ENCODE data around the gene TTLL3.
"Not testable (repeated sequence)": the region's sequence is repeated elsewhere in the genome, so short reads cannot be mapped to it uniquely, and the experiment has no call there.

The TTLL3 gene

GRCh38 chr3:9838856-9839255 lies 28.8 kb downstream of the TTLL3 start:
- DNase-seq, result no peak

GRCh38 chr3:9841015-9841414 lies 31.0 kb downstream of the TTLL3 start:
- DNase-seq, result no peak

GRCh38 chr3:9843715-9844438 lies 33.8 kb downstream of the TTLL3 start, which contains the start of gene RPUSD3:
TSS of gene RPUSD3 (minus strand) at chr3:9844008. CDS start at chr3:9843990, 18 bp downstream.
- peak; percentile 32 for DNase-seq

- DNase-seq, result no peak
These were observed 36.2 kb downstream of the TTLL3 start for GRCh38 chr3:9846231-9846630.

GRCh38 chr3:9846931-9847488 lies 36.9 kb downstream of the TTLL3 start:
- DNase-seq, result no peak

- DNase-seq, result not testable (repeated sequence)
These were observed 37.8 kb downstream of the TTLL3 start for GRCh38 chr3:9847870-9848269.

- DNase-seq, result not testable (repeated sequence)
These were observed 38.8 kb downstream of the TTLL3 start for GRCh38 chr3:9848860-9849259.

- DNase-seq, result not testable (repeated sequence)
These were observed 41.3 kb downstream of the TTLL3 start for GRCh38 chr3:9851383-9851782.

GRCh38 chr3:9851926-9852325 lies 41.9 kb downstream of the TTLL3 start:
- not testable (repeated sequence) for DNase-seq

- no peak for DNase-seq
These were observed 42.5 kb downstream of the TTLL3 start for GRCh38 chr3:9852528-9852927.

GRCh38 chr3:9854291-9854940 lies 44.4 kb downstream of the TTLL3 start:
- DNase-seq, result not testable (repeated sequence)

GRCh38 chr3:9855594-9855993 lies 45.5 kb downstream of the TTLL3 start:
- DNase-seq, result no peak

GRCh38 chr3:9859530-9860025 lies 49.5 kb downstream of the TTLL3 start:
- DNase-seq, result no peak

- no peak for DNase-seq
These were observed 51.1 kb downstream of the TTLL3 start for GRCh38 chr3:9861201-9861600.

GRCh38 chr3:9861626-9862130 lies 51.6 kb downstream of the TTLL3 start:
- DNase-seq, result no peak

GRCh38 chr3:9862391-9863057 lies 52.5 kb downstream of the TTLL3 start:
- DNase-seq, result no peak

GRCh38 chr3:9863058-9863772 lies 53.2 kb downstream of the TTLL3 start:
- DNase-seq, result no peak

- DNase-seq, result no peak
These were observed 54.3 kb downstream of the TTLL3 start for GRCh38 chr3:9864200-9864927.

GRCh38 chr3:9865125-9865637 lies 55.1 kb downstream of the TTLL3 start:
- DNase-seq, result not testable (repeated sequence)

- no peak for DNase-seq
These were observed 56.6 kb downstream of the TTLL3 start for GRCh38 chr3:9866639-9867038.

GRCh38 chr3:9867106-9867505 lies 57.0 kb downstream of the TTLL3 start:
- DNase-seq, result no peak

- no peak for DNase-seq
These were observed 59.9 kb downstream of the TTLL3 start for GRCh38 chr3:9869955-9870354.

Measured in NCI-H1417 treated with DMSO at 0.1 percent for 48 hours (cell line).